GM10266 (cell line): ENCODE data around the gene LEF1.

ENCODE experiments used
- DNase-seq: peaks from one replicate; pipeline ENCODE4 v3.0.0; 2012; ENCODE audit errors: extremely low spot score
- CTCF ChIP-seq: IDR thresholded peaks from 2 replicates; pipeline ENCODE4 v1.5.1; 2012; ENCODE audit warnings: mild to moderate bottlenecking, low read depth; ENCODE audit not compliant: control insufficient read depth, insufficient read depth; ENCODE audit errors: missing control alignments

Gene LEF1

DNA sequence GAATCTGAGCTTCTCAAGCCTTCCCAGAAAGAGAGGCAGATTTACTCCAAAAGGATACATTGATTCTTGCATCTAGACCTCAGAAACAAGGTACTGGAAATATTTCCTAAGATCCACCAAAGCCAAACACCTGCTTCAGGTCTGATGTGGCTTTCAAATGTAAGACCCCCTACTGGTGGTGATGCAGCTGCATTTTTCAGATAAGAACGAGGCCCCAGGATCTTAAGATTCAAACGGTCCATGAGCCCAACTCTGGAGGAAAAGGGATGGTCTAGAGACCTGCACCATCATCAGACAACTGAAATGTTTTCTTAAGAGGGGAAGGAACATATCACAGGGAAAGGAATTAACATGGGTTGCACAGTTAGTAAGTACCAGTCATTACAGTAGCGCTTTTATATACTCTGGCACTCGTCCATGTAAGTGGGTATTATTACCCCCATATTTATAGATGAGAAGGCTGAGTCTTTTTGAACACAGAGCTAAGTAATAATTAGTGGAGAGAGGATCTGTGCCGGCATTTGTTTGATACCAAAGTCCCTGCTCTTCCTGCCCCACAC, 73.7 kb downstream of the LEF1 start:
- TF ChIP-seq CTCF = no peak
- DNase-seq = no peak

- TF ChIP-seq CTCF = no peak
Measured at GRCh38 chr4:108094131-108094530, 74.6 kb downstream of the LEF1 start.

GRCh38 chr4:108092288-108092687, 76.4 kb downstream of the LEF1 start:
- DNase-seq = no peak
- TF ChIP-seq CTCF = no peak

More at GRCh38 chr4:108094131-108094530, 74.6 kb downstream of the LEF1 start:
- no peak for DNase-seq

GRCh38 chr4:108087293-108087967, 81.3 kb downstream of the LEF1 start:
- TF ChIP-seq CTCF = no peak
- DNase-seq = no peak

GRCh38 chr4:108081256-108081655, 87.5 kb downstream of the LEF1 start:
- no peak for TF ChIP-seq CTCF
- no peak for DNase-seq

DNA sequence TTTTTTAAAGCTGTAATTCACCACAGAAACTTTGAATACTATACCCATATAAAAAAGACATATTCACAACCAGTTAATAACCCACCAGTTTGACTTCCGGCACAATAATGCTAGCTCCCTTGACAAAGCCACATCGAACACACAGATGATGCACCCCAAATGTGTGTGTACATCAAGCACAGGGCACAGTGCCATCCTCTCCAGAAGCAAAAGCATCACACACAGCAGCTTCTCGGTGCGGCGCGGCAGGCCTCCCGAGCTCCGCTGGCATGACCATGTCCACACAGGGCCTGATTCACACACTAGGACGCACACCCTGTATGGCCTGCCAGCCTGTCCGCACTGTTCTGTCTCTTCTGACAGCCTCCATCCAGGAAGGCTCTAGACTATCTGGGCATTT, 88.0 kb downstream of the LEF1 start:
- DNase-seq = no peak
- no peak for TF ChIP-seq CTCF

DNA sequence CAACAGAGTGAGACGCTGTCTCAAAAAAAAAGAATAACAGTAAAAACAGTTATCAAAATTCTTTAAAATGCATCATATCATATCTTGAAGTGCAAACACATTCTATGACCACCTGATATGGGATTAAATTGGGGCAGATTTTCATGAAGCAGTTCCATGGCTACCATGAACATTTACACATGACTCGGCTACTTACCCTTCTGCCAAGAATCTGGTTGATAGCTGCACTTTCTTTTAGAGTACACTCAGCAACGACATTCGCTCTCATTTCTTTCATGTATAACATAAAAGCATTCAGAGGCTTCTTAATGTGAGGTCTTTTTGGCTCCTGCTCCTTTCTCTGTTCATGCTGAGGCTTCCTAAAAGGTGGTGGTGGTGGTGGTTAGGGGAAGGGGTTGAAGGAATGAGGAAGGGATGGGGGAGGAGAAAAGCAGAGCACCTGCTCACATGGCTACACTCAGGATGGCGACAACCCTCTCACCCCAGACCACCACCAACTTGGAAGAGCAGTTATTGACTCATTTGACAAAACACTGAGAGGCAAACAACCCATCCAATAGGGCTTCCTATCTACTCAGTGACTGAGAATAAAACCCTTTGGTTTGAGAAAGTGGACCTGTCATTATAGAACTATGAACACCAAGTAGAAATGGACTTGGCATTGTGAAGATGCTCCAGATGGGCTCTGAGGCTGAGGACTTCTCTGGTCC, 90.6 kb downstream of the LEF1 start:
- TF ChIP-seq CTCF = no peak
- DNase-seq = no peak
